Measurements from ENCODE around the gene SH3D21.

The SH3D21 gene

GRCh38 chr1:36298640-36299039 is 7.5 kb upstream of the SH3D21 start:
- no peak for TF ChIP-seq CTCF (IDR thresholded peaks at IDR 0.05; ENCODE audit: control extremely low read depth, extremely low read depth, low read depth, missing control alignments)
- DNase-seq (ENCODE audit: extremely low spot score), result no peak
- ChIA-PET POLR2A (no interaction called here), CTCF (interaction anchor here (1.4 to 3.3 kb wide), 3 partner anchors 13 to 29 kb away, joined by 3 to 20 read pairs (median 3); no protein-coding TSS in a partner anchor)

GRCh38 chr1:36300526-36300925 is 5.6 kb upstream of the SH3D21 start:
- POLR2A ChIA-PET, result no interaction called here
- DNase-seq (ENCODE audit: extremely low spot score), result no peak
- no peak for TF ChIP-seq CTCF (IDR thresholded peaks at IDR 0.05; ENCODE audit: control extremely low read depth, extremely low read depth, low read depth, missing control alignments)
- CTCF ChIA-PET, result interaction anchor here (0.7 to 3.5 kb wide), 15 partner anchors 8 to 166 kb away, joined by 3 to 20 read pairs (median 5); partner anchors contain the start of gene EVA1B

DNA sequence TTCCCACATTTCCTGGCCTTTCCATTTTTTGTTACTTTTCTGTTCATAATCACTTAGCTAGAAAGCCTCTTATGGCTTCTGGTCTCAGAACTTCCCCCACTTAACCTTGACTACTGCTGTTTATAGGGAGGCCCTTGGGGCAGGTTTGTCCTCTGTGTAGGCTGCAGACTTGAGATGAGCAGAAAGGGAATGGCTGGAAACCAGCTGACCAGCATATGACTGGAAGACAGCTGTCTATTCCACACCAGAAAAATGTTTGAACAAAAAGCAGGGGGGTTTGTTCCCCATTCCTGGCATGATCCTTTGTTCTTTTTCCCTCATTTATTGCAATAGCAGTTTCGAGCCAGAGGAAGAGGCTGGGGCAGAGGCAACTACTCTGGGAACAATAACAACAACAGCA is 4.9 kb upstream of the SH3D21 start:
- CTCF ChIA-PET, result interaction anchor here (1.3 to 3.5 kb wide), 7 partner anchors 9 to 166 kb away, joined by 4 to 20 read pairs (median 5); partner anchors contain the start of gene EVA1B
- TF ChIP-seq CTCF (IDR thresholded peaks at IDR 0.05; ENCODE audit: control extremely low read depth, extremely low read depth, low read depth, missing control alignments), result no peak
- POLR2A ChIA-PET, result no interaction called here
- DNase-seq (ENCODE audit: extremely low spot score), result no peak

DNA sequence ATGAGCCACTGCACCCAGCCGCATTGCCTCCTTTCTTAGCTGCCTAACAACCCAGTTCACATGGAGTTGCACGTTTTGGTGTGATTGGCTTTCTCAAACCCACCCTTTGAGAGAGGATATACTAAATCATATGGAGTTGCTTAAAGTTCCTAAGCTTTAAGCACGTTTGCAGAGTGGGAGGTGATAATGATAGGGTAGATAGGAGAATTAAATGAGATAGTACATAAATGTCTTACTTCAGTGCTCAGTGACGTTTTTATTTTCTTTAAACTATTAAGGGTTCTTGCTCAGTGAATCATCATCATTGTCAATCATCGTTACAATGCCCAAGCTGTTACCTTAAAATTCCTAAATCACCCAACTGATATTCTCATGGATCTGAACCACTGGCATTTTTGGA is 2.9 kb upstream of the SH3D21 start:
- no peak for TF ChIP-seq CTCF (IDR thresholded peaks at IDR 0.05; ENCODE audit: control extremely low read depth, extremely low read depth, low read depth, missing control alignments)
- ChIA-PET CTCF (interaction anchor here (0.6 to 3.5 kb wide), 3 partner anchors 11 to 1174 kb away, joined by 4 to 16 read pairs (median 9); no protein-coding TSS in a partner anchor), POLR2A (no interaction called here)
- no peak for DNase-seq (ENCODE audit: extremely low spot score)

- TF ChIP-seq CTCF (IDR thresholded peaks at IDR 0.05; ENCODE audit: control extremely low read depth, extremely low read depth, low read depth, missing control alignments), result no peak
- ChIA-PET POLR2A (interaction anchor here (0.6 kb wide), 1 partner anchor 63 kb away, joined by 6 read pairs; no protein-coding TSS in a partner anchor), CTCF (interaction anchor here (0.6 to 3.5 kb wide), 3 partner anchors 11 to 1174 kb away, joined by 4 to 16 read pairs (median 9); no protein-coding TSS in a partner anchor)
- no peak for DNase-seq (ENCODE audit: extremely low spot score)
Observed at GRCh38 chr1:36303650-36304360, 2.4 kb upstream of the SH3D21 start.

GRCh38 chr1:36304521-36304920 is 1.6 kb upstream of the SH3D21 start:
- POLR2A ChIA-PET, result no interaction called here

More at GRCh38 chr1:36304521-36304920, 1.6 kb upstream of the SH3D21 start:
- CTCF ChIA-PET, result no interaction called here
- DNase-seq (ENCODE audit: extremely low spot score), result no peak
- no peak for TF ChIP-seq CTCF (IDR thresholded peaks at IDR 0.05; ENCODE audit: control extremely low read depth, extremely low read depth, low read depth, missing control alignments)
